ENCODE data around the gene CHST11.

DNA sequence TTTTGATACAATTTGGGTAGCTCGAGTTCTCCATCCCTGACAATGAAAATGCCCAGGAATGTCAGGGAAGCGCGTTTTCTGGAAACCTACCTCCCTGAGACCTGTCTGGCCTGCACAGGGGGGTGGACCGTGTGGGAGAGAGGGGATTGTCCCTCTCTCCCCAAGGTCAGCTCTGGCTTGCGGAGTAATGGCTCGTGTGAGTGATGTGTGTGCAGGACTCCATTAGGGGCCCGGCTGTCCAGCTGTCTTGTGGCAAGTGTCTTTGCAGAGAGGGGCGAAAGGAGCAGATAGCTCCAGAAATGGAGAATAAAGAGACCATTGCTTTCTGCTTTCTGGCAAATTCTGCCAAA lies 215.3 kb downstream of the CHST11 start:
- TF ChIP-seq, protein P1, sequence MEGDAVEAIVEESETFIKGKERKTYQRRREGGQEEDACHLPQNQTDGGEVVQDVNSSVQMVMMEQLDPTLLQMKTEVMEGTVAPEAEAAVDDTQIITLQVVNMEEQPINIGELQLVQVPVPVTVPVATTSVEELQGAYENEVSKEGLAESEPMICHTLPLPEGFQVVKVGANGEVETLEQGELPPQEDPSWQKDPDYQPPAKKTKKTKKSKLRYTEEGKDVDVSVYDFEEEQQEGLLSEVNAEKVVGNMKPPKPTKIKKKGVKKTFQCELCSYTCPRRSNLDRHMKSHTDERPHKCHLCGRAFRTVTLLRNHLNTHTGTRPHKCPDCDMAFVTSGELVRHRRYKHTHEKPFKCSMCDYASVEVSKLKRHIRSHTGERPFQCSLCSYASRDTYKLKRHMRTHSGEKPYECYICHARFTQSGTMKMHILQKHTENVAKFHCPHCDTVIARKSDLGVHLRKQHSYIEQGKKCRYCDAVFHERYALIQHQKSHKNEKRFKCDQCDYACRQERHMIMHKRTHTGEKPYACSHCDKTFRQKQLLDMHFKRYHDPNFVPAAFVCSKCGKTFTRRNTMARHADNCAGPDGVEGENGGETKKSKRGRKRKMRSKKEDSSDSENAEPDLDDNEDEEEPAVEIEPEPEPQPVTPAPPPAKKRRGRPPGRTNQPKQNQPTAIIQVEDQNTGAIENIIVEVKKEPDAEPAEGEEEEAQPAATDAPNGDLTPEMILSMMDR (IDR thresholded peaks at IDR 0.05) = no peak
- no peak for TF ChIP-seq POLR2A (IDR thresholded peaks at IDR 0.05)
